Suprapubic skin (tissue), 4 donors: ENCODE data around the gene SYK. TPM values are rescaled to one million over a fixed set of nuclear protein-coding genes. Genes with fewer than 3 reads are reported as not detected.

Source experiments
- DNase-seq, 2 donors: peaks; one replicate each; pipeline ENCODE4 v3.0.0-alpha.2; 2019; ENCODE audit warnings: low spot score in 2 of 2
- H3K27ac ChIP-seq: fragments of 200-600 bp; sonication (generic); one replicate; pipeline ENCODE4 v1.5.1; 2019
- H3K27me3 ChIP-seq: fragments of 200-600 bp; sonication (generic); one replicate; pipeline ENCODE4 v1.5.1; 2019
- H3K36me3 ChIP-seq: fragments of 200-600 bp; sonication (generic); one replicate; pipeline ENCODE4 v1.5.1; 2019
- H3K4me1 ChIP-seq: fragments of 200-600 bp; sonication (generic); one replicate; pipeline ENCODE4 v1.5.1; 2019
- H3K4me3 ChIP-seq: fragments of 200-600 bp; sonication (generic); one replicate; pipeline ENCODE4 v1.5.1; 2019; ENCODE audit warnings: mild to moderate bottlenecking
- H3K9me3 ChIP-seq: fragments of 200-600 bp; sonication (generic); one replicate; pipeline ENCODE4 v1.5.1; 2019
- CTCF ChIP-seq, 2 donors: fragments of 200-600 bp in 1 of 2; fragments of 450-650 bp in 1 of 2; sonication (generic) in 1 of 2; IDR thresholded peaks; one replicate each; pipeline ENCODE4 v1.5.1; 2016 to 2019; ENCODE audit warnings: antibody characterized with exemption in 2 of 2, mild to moderate bottlenecking in 1 of 2, moderate library complexity in 1 of 2
- EP300 ChIP-seq: sonication (generic); formaldehyde crosslinking; IDR thresholded peaks from one replicate; pipeline ENCODE4 v1.6.1; 2017; ENCODE audit warnings: antibody characterized with exemption
- POLR2A ChIP-seq, 2 donors: fragments of 450-650 bp; IDR thresholded peaks; one replicate each; pipeline ENCODE4 v1.6.1; 2017; ENCODE audit warnings: antibody characterized with exemption in 2 of 2, mild to moderate bottlenecking in 2 of 2, moderate library complexity in 2 of 2
- POLR2AphosphoS5 ChIP-seq, 3 donors: sonication (generic); formaldehyde crosslinking; IDR thresholded peaks; one replicate each; pipeline ENCODE4 v1.6.1; 2017; ENCODE audit warnings: antibody characterized with exemption in 3 of 3
- WGBS: methylation state at CpG from one replicate; pipeline ENCODE4 v1.1.5; 2018; 5-methylcytosine and 5-hydroxymethylcytosine counted together
- total RNA-seq, 4 donors: library from RNA; depleted of rRNA; stranded (reverse); fragments of >200 nt; gene quantifications; one replicate each; pipeline ENCODE4 v1.1.0, GENCODE V29; 2016

Gene SYK
- total RNA-seq, 4 donors from 2014 or later = 22.0 to 31.6 (median 25.0) TPM

DNA sequence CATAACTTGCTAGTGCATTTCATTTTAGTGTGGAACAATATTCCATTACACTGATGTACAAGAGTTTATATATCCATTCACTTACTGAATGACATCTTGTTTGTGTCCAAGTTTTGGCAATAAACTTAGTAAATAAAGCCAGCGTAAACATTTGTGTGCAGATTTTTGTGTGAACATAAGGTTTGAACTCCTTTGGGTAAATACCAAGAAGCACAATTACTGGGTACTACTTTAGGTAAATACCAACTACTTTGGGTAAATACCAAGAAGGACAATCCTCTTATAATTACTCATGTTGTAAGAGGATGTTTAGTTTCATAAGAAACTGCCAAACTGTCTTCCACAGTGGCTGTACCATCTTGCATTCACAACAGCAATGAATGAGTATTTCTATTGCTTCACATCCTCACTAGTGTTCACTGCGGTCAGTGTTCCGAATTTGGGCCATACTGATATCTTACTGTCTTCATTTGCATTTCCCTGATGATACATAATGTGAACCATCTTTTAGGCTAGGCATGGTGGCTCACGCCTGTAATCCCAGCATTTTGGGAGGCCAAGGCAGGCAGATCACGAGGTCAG is 2.3 kb upstream of the SYK start:
- Histone ChIP-seq H3K4me1 (peaks cover 23% of the 10 kb centered on the region), H3K27me3 (peaks cover 19% of the 10 kb centered on the region), H3K4me3 (no peak overlapping the region), H3K9me3 (no peaks in the 10 kb centered on the region), H3K27ac (no peak overlapping the region), H3K36me3 (no peaks in the 10 kb centered on the region)
- 87% methylated on average over 5 of the region's 5 CpGs for WGBS
- TF ChIP-seq EP300 (no peak), POLR2A (IDR thresholded peaks at IDR 0.05) (no peak), CTCF (IDR thresholded peaks at IDR 0.05) (no peak), POLR2AphosphoS5 (IDR thresholded peaks at IDR 0.05) (no peak)
- DNase-seq = no peak

- Histone ChIP-seq H3K4me3 (peak overlapping the region; percentile 62), H3K36me3 (no peaks in the 10 kb centered on the region), H3K9me3 (no peaks in the 10 kb centered on the region), H3K27ac (peak overlapping the region; percentile 82), H3K4me1 (peaks cover 23% of the 10 kb centered on the region), H3K27me3 (peaks cover 19% of the 10 kb centered on the region)
- DNase-seq = no peak
- TF ChIP-seq POLR2AphosphoS5 (IDR thresholded peaks at IDR 0.05) (no peak), EP300 (no peak), CTCF (IDR thresholded peaks at IDR 0.05) (no peak), POLR2A (IDR thresholded peaks at IDR 0.05) (no peak)
- WGBS = 13% methylated on average over 4 of the region's 29 CpGs
These were observed 329 bp downstream of the SYK start for GRCh38 chr9:90801973-90802322.

GRCh38 chr9:90802386-90802985 is 867 bp downstream of the SYK start:
- H3K27ac ChIP-seq = peak overlapping the region; percentile 82
- TF ChIP-seq CTCF (IDR thresholded peaks at IDR 0.05) = no peak
- no peak for TF ChIP-seq POLR2AphosphoS5 (IDR thresholded peaks at IDR 0.05)
- no peak for TF ChIP-seq POLR2A (IDR thresholded peaks at IDR 0.05)
- no peak for TF ChIP-seq EP300
- 55% methylated on average over 3 of the region's 3 CpGs for WGBS
- no peaks in the 10 kb centered on the region for H3K36me3 ChIP-seq
- peaks cover 23% of the 10 kb centered on the region for H3K4me1 ChIP-seq
- H3K9me3 ChIP-seq = no peaks in the 10 kb centered on the region
- H3K27me3 ChIP-seq = peaks cover 19% of the 10 kb centered on the region
- no peak for DNase-seq
- H3K4me3 ChIP-seq = peak overlapping the region; percentile 62

DNA sequence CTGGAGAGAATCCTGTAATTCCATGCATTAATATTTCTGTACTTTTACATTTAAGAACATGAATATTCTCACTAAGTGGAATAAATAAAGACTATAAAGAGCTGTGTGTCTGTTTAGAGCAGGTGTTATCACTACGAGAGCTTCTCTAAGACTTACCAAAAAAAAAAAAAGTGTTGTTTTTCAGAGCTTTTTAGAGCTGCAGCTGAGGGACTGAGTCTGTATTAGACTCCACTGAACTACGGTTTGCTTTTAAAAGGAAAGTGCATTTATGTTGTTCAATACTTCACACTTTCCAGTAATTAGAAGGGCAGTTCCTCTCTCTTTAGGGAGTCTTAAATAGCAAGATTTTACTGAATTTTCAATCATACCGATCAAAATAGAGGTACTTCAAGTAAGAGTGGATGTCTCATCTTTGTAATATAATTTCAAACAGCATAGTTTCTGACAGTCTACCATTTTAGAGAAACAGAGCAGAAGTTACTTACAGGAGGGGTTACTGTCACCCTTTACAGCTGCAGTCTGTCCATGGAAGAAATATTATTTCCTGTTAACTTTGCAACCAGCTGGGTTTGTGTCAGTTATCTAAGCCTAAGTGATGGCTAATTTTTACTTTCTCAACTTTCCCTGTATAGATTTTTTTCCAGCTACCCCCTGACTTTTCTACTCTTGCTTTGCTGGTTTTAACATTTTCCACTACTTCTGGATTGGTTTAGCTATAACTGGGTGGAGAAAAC is 2.4 kb downstream of the SYK start:
- 49% methylated on average over 3 of the region's 3 CpGs for WGBS
- Histone ChIP-seq H3K27ac (no peak overlapping the region), H3K36me3 (no peaks in the 10 kb centered on the region), H3K9me3 (no peaks in the 10 kb centered on the region), H3K27me3 (peaks cover 19% of the 10 kb centered on the region), H3K4me3 (peak overlapping the region; percentile 1), H3K4me1 (peaks cover 28% of the 10 kb centered on the region)
- no peak for DNase-seq
- TF ChIP-seq CTCF (IDR thresholded peaks at IDR 0.05) = no peak
- TF ChIP-seq EP300 = no peak
- TF ChIP-seq POLR2A (IDR thresholded peaks at IDR 0.05) = no peak
- no peak for TF ChIP-seq POLR2AphosphoS5 (IDR thresholded peaks at IDR 0.05)
